CD4-positive, alpha-beta T cell (primary cell): ENCODE data around the gene COL4A6. TPM values are rescaled to one million over a fixed set of nuclear protein-coding genes. Genes with fewer than 3 reads are reported as not detected.
"Not testable (repeated sequence)": the region's sequence is repeated elsewhere in the genome, so short reads cannot be mapped to it uniquely, and the experiment has no call there.

Experiments
- ATAC-seq: fragments of 200-7000 bp; cut with Tn5 transposase; one replicate; pipeline ENCODE4 v1.10.0; 2022; ENCODE audit warnings: mild to moderate bottlenecking; ENCODE audit not compliant: poor library complexity
- CTCF ChIA-PET: fragments of 350-600 bp; sonication (Branson Sonifier 250); formaldehyde crosslinking; loops from one replicate; lab custom pipeline; 2021; ENCODE audit warnings: antibody characterized with exemption, inconsistent platforms; lab: Charles Lee
- POLR2A ChIA-PET: fragments of 350-600 bp; sonication (Branson Sonifier 250); formaldehyde crosslinking; loops from one replicate; lab custom pipeline; 2021; ENCODE audit warnings: antibody characterized with exemption, inconsistent platforms; lab: Charles Lee
- DNase-seq, 14 experiments: peaks; one replicate each; pipeline ENCODE4 v3.0.0-alpha.2; 2013 to 2020; ENCODE audit warnings: mixed read lengths in 2 of 14
- H3K27ac ChIP-seq, 2 donors: one replicate each; pipeline versions ENCODE4 v1.5.1 to v1.7.0; 2013; ENCODE audit warnings: low read length in 2 of 2, low read depth in 1 of 2, mild to moderate bottlenecking in 1 of 2
- H3K27me3 ChIP-seq, 2 experiments: 1 replicate in 1 of 2; 2 replicates in 1 of 2; pipeline versions ENCODE4 v1.6.1 to v1.7.0; 2013; ENCODE audit warnings: low read length in 2 of 2, control low read depth in 1 of 2, mild to moderate bottlenecking in 1 of 2, moderate library complexity in 1 of 2; ENCODE audit not compliant: insufficient read depth in 2 of 2, control insufficient read depth in 1 of 2
- H3K36me3 ChIP-seq: one replicate; pipeline ENCODE4 v1.6.1; 2013; ENCODE audit warnings: low read length, control low read depth; ENCODE audit not compliant: insufficient read depth
- H3K4me1 ChIP-seq: one replicate; pipeline ENCODE4 v1.6.1; 2013; ENCODE audit warnings: low read length, control low read depth; ENCODE audit not compliant: insufficient read depth
- H3K4me3 ChIP-seq: one replicate; pipeline ENCODE4 v1.5.1; 2013; ENCODE audit warnings: mild to moderate bottlenecking, low read length, moderate library complexity
- H3K9me3 ChIP-seq, 2 experiments: 1 replicate in 1 of 2; 2 replicates in 1 of 2; pipeline versions ENCODE4 v1.6.1 to v1.7.0; 2013; ENCODE audit warnings: low read length in 2 of 2, mild to moderate bottlenecking in 2 of 2, control low read depth in 1 of 2, moderate library complexity in 1 of 2; ENCODE audit not compliant: control insufficient read depth in 1 of 2, insufficient read depth in 1 of 2
- H3K27ac Mint-ChIP-seq: one replicate; pipeline ENCODE4 v1.8.0; 2020; ENCODE audit warnings: mixed read lengths
- H3K27me3 Mint-ChIP-seq: one replicate; pipeline ENCODE4 v1.8.0; 2021; ENCODE audit warnings: mixed read lengths
- H3K36me3 Mint-ChIP-seq: one replicate; pipeline ENCODE4 v1.8.0; 2021; ENCODE audit warnings: low read depth, mixed read lengths
- H3K4me1 Mint-ChIP-seq: one replicate; pipeline ENCODE4 v1.8.0; 2021; ENCODE audit warnings: low read depth, mixed read lengths
- H3K4me3 Mint-ChIP-seq: one replicate; pipeline ENCODE4 v1.8.0; 2020; ENCODE audit warnings: mild to moderate bottlenecking, mixed read lengths
- H3K9me3 Mint-ChIP-seq: one replicate; pipeline ENCODE4 v1.8.0; 2020; ENCODE audit warnings: mixed read lengths
- CTCF ChIP-seq: fragments of 200-600 bp; IDR thresholded peaks from one replicate; pipeline ENCODE4 v1.8.0; 2022; ENCODE audit warnings: antibody characterized with exemption, mild to moderate bottlenecking
- intact Hi-C, 2 experiments: fragments of 100-400 bp; cut with DNase I in 1 of 2; cut with micrococcal nuclease in 1 of 2; formaldehyde crosslinking; loops; one replicate each; pipeline versions ENCODE4 v1.15.1 to v1.9.0; 2023 to 2025; cut with DNase I, micrococcal nuclease
- polyA plus RNA-seq, 2 donors: library from polyadenylated mRNA; unstranded; fragments of 120-200 nt; gene quantifications; one replicate each; pipeline ENCODE4 v1.2.1, GENCODE V29; 2013
- total RNA-seq, 174 experiments: library from RNA in 2 of 174; stranded (reverse) in 2 of 174; gene quantifications; one replicate each; pipeline ENCODE4 v1.2.3 and lab custom pipeline; 2021 to 2026

COL4A6 gene
- total RNA-seq (not detected), total RNA-seq (lab: John Stamatoyannopoulos, UW) (0 to 0.16 (median 0) reads per million in 172 experiments)
- not detected for polyA plus RNA-seq (2013, experiment 1 of 2)
- 0.07 TPM for polyA plus RNA-seq (2013, experiment 2 of 2)

- H3K4me1 ChIP-seq = no peaks in the 10 kb centered on the region
- peaks cover 0 to 5% of the 10 kb centered on the region in 2 experiments for H3K9me3 ChIP-seq
- peaks cover 40% of the 10 kb centered on the region for H3K27me3 Mint-ChIP-seq
- peaks cover 7 to 26% of the 10 kb centered on the region in 2 experiments for H3K27me3 ChIP-seq
- ChIA-PET POLR2A (no interaction called here), CTCF (no interaction called here)
- peaks cover 2% of the 10 kb centered on the region for H3K9me3 Mint-ChIP-seq
- H3K27ac Mint-ChIP-seq = no peak within 1 kb of the TSS
- DNase-seq (no peak), ATAC-seq (no peak)
- no peak for TF ChIP-seq CTCF
- no peak within 1 kb of the TSS for H3K4me3 ChIP-seq
- H3K36me3 ChIP-seq = no peaks in the 10 kb centered on the region
- peaks cover 12% of the 10 kb centered on the region for H3K4me1 Mint-ChIP-seq
- H3K36me3 Mint-ChIP-seq = no peaks in the 10 kb centered on the region
- no peak within 1 kb of the TSS for H3K27ac ChIP-seq
- intact Hi-C loops = no loop called here
- no peak within 1 kb of the TSS for H3K4me3 Mint-ChIP-seq
These were observed at the start of gene COL4A6 for GRCh38 chrX:108438110-108438623. TSS of gene COL4A6 (minus strand) at chrX:108438422. CDS start at chrX:108438196, 226 bp downstream.

- POLR2A ChIA-PET = no interaction called here
- H3K27ac Mint-ChIP-seq = no peak overlapping the region
- no peaks in the 10 kb centered on the region for H3K36me3 Mint-ChIP-seq
These were observed 47.7 kb upstream of the COL4A6 start for GRCh38 chrX:108485960-108486359.

GRCh38 chrX:108484251-108484650 lies 46.0 kb upstream of the COL4A6 start:
- no peaks in the 10 kb centered on the region for H3K36me3 Mint-ChIP-seq
- Histone ChIP-seq H3K27ac (no peak overlapping the region), H3K27me3 (no peaks in the 10 kb centered on the region), H3K4me3 (no peak overlapping the region), H3K9me3 (no peaks in the 10 kb centered on the region), H3K36me3 (no peaks in the 10 kb centered on the region), H3K4me1 (no peaks in the 10 kb centered on the region)
- no peak overlapping the region for H3K4me3 Mint-ChIP-seq
- no peaks in the 10 kb centered on the region for H3K27me3 Mint-ChIP-seq
- no peak for TF ChIP-seq CTCF
- intact Hi-C loops = no loop called here
- H3K9me3 Mint-ChIP-seq = peaks cover 3% of the 10 kb centered on the region
- ATAC-seq (no peak), DNase-seq (no peak)
- H3K4me1 Mint-ChIP-seq = no peaks in the 10 kb centered on the region
- ChIA-PET POLR2A (no interaction called here), CTCF (no interaction called here)
- no peak overlapping the region for H3K27ac Mint-ChIP-seq

More at GRCh38 chrX:108485960-108486359, 47.7 kb upstream of the COL4A6 start:
- DNase-seq (no peak), ATAC-seq (no peak)
- intact Hi-C loops = no loop called here
- H3K27me3 Mint-ChIP-seq = no peaks in the 10 kb centered on the region
- H3K4me1 Mint-ChIP-seq = no peaks in the 10 kb centered on the region
- Histone ChIP-seq H3K27me3 (no peaks in the 10 kb centered on the region), H3K4me1 (no peaks in the 10 kb centered on the region), H3K9me3 (no peaks in the 10 kb centered on the region), H3K36me3 (no peaks in the 10 kb centered on the region), H3K4me3 (no peak overlapping the region), H3K27ac (no peak overlapping the region)
- no peak for TF ChIP-seq CTCF
- CTCF ChIA-PET = no interaction called here
- no peak overlapping the region for H3K4me3 Mint-ChIP-seq
- peaks cover 3% of the 10 kb centered on the region for H3K9me3 Mint-ChIP-seq

- H3K36me3 ChIP-seq, H3K9me3 Mint-ChIP-seq, H3K27me3 ChIP-seq, H3K36me3 Mint-ChIP-seq, ATAC-seq, H3K4me1 Mint-ChIP-seq, DNase-seq, H3K4me1 ChIP-seq, H3K27ac Mint-ChIP-seq, H3K9me3 ChIP-seq, H3K4me3 Mint-ChIP-seq, H3K27ac ChIP-seq, H3K27me3 Mint-ChIP-seq, CTCF ChIA-PET, POLR2A ChIA-PET, intact Hi-C loops, H3K4me3 ChIP-seq: not testable (repeated sequence)
These were observed 43.3 kb upstream of the COL4A6 start for GRCh38 chrX:108481528-108481927.
